A172 (cell line): ENCODE measurements around the gene PWWP2B. TPM values are rescaled to one million over a fixed set of nuclear protein-coding genes. Genes with fewer than 3 reads are reported as not detected.
"Not testable (repeated sequence)": the region's sequence is repeated elsewhere in the genome, so short reads cannot be mapped to it uniquely, and the experiment has no call there.

Experiments used
- DNase-seq: peaks from one replicate; pipeline ENCODE4 v3.0.0-alpha.2; 2015; ENCODE audit warnings: low spot score
- total RNA-seq: library from RNA; depleted of rRNA; stranded (reverse); fragments of >200 nt; shearing (Covaris generic); gene quantifications from 2 replicates; pipeline ENCODE4 v1.2.3, GENCODE V29; 2014

The PWWP2B gene
- total RNA-seq, 1 experiment from 2014 or later: 20.9 TPM

GRCh38 chr10:132380986-132381385 is 16.0 kb upstream of the PWWP2B start:
- not testable (repeated sequence) for DNase-seq

- no peak for DNase-seq
Measured at GRCh38 chr10:132381741-132382140, 15.3 kb upstream of the PWWP2B start.

- no peak for DNase-seq
Measured at GRCh38 chr10:132382231-132382922, 14.6 kb upstream of the PWWP2B start.

- no peak for DNase-seq
Measured at GRCh38 chr10:132383101-132383500, 13.9 kb upstream of the PWWP2B start.

- DNase-seq: no peak
Measured at GRCh38 chr10:132383751-132384196, 13.2 kb upstream of the PWWP2B start.

- no peak for DNase-seq
Measured at GRCh38 chr10:132384618-132385388, 12.2 kb upstream of the PWWP2B start.

GRCh38 chr10:132385389-132385667 is 11.7 kb upstream of the PWWP2B start:
- DNase-seq: no peak

GRCh38 chr10:132385721-132386418 is 11.1 kb upstream of the PWWP2B start:
- DNase-seq: no peak

- DNase-seq: no peak
Measured at GRCh38 chr10:132386419-132386831, 10.6 kb upstream of the PWWP2B start.

GRCh38 chr10:132386896-132387295 is 10.1 kb upstream of the PWWP2B start:
- not testable (repeated sequence) for DNase-seq

GRCh38 chr10:132387764-132388210 is 9.2 kb upstream of the PWWP2B start:
- no peak for DNase-seq

- DNase-seq: no peak
Measured at GRCh38 chr10:132388891-132389432, 8.0 kb upstream of the PWWP2B start.

- no peak for DNase-seq
Measured at GRCh38 chr10:132389433-132390169, 7.4 kb upstream of the PWWP2B start.

GRCh38 chr10:132390170-132390920 is 6.7 kb upstream of the PWWP2B start:
- DNase-seq: no peak

- no peak for DNase-seq
Measured at GRCh38 chr10:132390921-132391675, 5.9 kb upstream of the PWWP2B start.

GRCh38 chr10:132391676-132392020 is 5.4 kb upstream of the PWWP2B start:
- DNase-seq: no peak

- no peak for DNase-seq
Measured at GRCh38 chr10:132392184-132392800, 4.7 kb upstream of the PWWP2B start.

- no peak for DNase-seq
Measured at GRCh38 chr10:132392811-132393694, 3.9 kb upstream of the PWWP2B start.

- no peak for DNase-seq
Measured at GRCh38 chr10:132393695-132394181, 3.3 kb upstream of the PWWP2B start.
